ENCODE data around the gene SPOCK2.

The SPOCK2 gene

GRCh38 chr10:72029414-72029813 is 58.9 kb downstream of the SPOCK2 start:
- TF ChIP-seq FOXP2 (optimal IDR thresholded peaks at IDR 0.05; ENCODE audit: borderline replicate concordance, extremely low read depth, extremely low read length, insufficient read depth) = no peak
- TF ChIP-seq POLR2AphosphoS5 (IDR thresholded peaks at IDR 0.05; ENCODE audit: low read depth, low read length) = no peak
- no peak for TF ChIP-seq TAF1 (IDR thresholded peaks at IDR 0.05; ENCODE audit: borderline replicate concordance, insufficient read depth, low read length)
- no peak for TF ChIP-seq REST (IDR thresholded peaks at IDR 0.05; ENCODE audit: insufficient read depth in 1 of 2, low read depth in 2 of 2, low read length in 2 of 2)
- no peak for TF ChIP-seq SIN3A (IDR thresholded peaks at IDR 0.05; ENCODE audit: borderline replicate concordance, insufficient read depth, low read length)

- no peak for TF ChIP-seq REST (IDR thresholded peaks at IDR 0.05; ENCODE audit: insufficient read depth in 1 of 2, low read depth in 2 of 2, low read length in 2 of 2)
- no peak for TF ChIP-seq TAF1 (IDR thresholded peaks at IDR 0.05; ENCODE audit: borderline replicate concordance, insufficient read depth, low read length)
- TF ChIP-seq FOXP2 (optimal IDR thresholded peaks at IDR 0.05; ENCODE audit: borderline replicate concordance, extremely low read depth, extremely low read length, insufficient read depth) = no peak
- TF ChIP-seq POLR2AphosphoS5 (IDR thresholded peaks at IDR 0.05; ENCODE audit: low read depth, low read length) = no peak
- TF ChIP-seq SIN3A (IDR thresholded peaks at IDR 0.05; ENCODE audit: borderline replicate concordance, insufficient read depth, low read length) = no peak
Measured at GRCh38 chr10:72027498-72027897, 60.9 kb downstream of the SPOCK2 start.

- TF ChIP-seq POLR2AphosphoS5 (IDR thresholded peaks at IDR 0.05; ENCODE audit: low read depth, low read length) = no peak
- no peak for TF ChIP-seq REST (IDR thresholded peaks at IDR 0.05; ENCODE audit: insufficient read depth in 1 of 2, low read depth in 2 of 2, low read length in 2 of 2)
- TF ChIP-seq SIN3A (IDR thresholded peaks at IDR 0.05; ENCODE audit: borderline replicate concordance, insufficient read depth, low read length) = no peak
- no peak for TF ChIP-seq FOXP2 (optimal IDR thresholded peaks at IDR 0.05; ENCODE audit: borderline replicate concordance, extremely low read depth, extremely low read length, insufficient read depth)
- no peak for TF ChIP-seq TAF1 (IDR thresholded peaks at IDR 0.05; ENCODE audit: borderline replicate concordance, insufficient read depth, low read length)
Measured at GRCh38 chr10:72026278-72027111, 61.9 kb downstream of the SPOCK2 start.

- TF ChIP-seq TAF1 (IDR thresholded peaks at IDR 0.05; ENCODE audit: borderline replicate concordance, insufficient read depth, low read length) = no peak
- TF ChIP-seq SIN3A (IDR thresholded peaks at IDR 0.05; ENCODE audit: borderline replicate concordance, insufficient read depth, low read length) = no peak
- no peak for TF ChIP-seq POLR2AphosphoS5 (IDR thresholded peaks at IDR 0.05; ENCODE audit: low read depth, low read length)
- no peak for TF ChIP-seq REST (IDR thresholded peaks at IDR 0.05; ENCODE audit: insufficient read depth in 1 of 2, low read depth in 2 of 2, low read length in 2 of 2)
- TF ChIP-seq FOXP2 (optimal IDR thresholded peaks at IDR 0.05; ENCODE audit: borderline replicate concordance, extremely low read depth, extremely low read length, insufficient read depth) = no peak
Measured at GRCh38 chr10:72025832-72026231, 62.5 kb downstream of the SPOCK2 start.

All from PFSK-1 (cell line).